ENCODE measurements around the gene ESR2.
"Not testable (repeated sequence)": the region's sequence is repeated elsewhere in the genome, so short reads cannot be mapped to it uniquely, and the experiment has no call there.

The ESR2 gene

GRCh38 chr14:64220056-64220455 lies 74.1 kb downstream of the ESR2 start:
- DNase-seq, result no peak

- no peak for DNase-seq
Measured at GRCh38 chr14:64218344-64219240, 75.6 kb downstream of the ESR2 start.

DNA sequence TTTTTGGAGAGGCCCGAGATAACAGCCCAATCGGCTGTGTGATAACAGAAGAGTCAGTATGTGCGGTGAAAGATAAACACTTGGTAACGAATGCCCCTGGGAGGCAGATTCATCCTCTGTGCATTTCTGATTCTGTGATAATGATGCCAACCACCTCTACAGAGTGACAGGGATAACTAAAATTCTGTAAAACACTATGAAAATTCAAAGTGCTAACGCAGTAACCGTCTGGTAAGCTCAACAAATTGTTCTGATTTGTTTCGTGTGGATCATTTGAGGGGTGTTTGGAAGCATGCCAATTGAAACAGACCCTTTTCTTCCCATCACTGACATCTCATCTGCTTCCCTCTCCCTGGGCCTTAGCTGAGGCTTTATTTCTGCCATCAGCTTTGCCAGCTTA lies 76.3 kb downstream of the ESR2 start:
- DNase-seq, result no peak

DNA sequence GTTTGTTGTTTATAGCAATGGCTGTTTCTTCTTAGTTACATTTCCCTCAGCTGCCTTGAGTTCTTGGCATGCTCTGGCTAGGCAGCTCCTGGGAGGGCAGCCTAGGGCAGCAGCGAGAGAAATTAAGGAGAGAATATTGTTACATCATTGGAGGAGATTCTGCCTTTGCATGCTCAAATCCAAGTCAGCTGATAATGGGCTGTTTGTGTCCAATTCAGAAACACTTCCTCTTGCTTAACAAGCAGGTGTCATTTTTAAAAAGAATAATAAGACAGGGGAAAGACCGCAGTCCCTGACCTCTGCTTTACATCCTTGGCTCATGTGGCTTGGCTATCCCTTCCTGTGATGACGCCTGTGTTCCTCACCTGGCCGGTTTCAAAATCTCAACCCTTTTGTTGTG lies 76.9 kb downstream of the ESR2 start:
- no peak for DNase-seq

DNA sequence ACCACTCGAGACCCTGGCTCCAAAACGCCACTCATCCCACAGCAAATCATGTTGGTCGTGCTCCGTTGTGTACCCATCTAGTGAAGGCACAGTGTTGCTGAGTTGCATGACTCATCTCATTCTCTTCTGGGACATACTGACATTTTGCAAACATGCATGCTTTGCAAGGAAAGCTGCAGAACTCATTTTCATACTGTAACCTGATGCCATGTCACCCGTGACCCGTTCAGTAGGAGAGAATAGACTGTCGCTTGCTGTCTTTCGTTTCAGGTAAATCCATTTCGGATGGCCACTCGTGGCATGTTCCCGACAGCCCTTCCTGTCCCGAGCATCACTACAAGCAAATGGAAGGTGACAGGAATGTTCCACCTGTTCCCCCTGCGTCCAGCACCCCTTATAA lies 78.2 kb downstream of the ESR2 start:
- no peak for DNase-seq

DNA sequence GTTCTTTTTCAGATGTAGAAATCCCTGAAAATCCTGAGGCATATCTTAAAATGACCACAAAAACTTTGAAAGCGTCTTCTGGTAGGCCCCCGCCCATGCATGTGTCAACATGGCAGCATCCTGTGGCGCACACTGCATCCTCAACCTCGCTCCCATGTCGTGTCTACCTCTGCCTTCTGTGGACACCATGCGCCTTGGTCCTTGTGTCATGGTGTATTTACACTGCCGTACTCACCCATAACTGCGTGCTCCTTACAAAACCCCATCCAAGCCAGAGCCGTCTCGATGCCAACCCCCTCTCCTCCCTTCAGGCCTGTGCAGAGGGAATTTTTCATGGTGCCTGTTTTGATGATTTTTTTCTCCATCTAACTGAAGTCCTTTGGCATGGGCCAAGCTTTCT lies 78.9 kb downstream of the ESR2 start:
- no peak for DNase-seq

DNA sequence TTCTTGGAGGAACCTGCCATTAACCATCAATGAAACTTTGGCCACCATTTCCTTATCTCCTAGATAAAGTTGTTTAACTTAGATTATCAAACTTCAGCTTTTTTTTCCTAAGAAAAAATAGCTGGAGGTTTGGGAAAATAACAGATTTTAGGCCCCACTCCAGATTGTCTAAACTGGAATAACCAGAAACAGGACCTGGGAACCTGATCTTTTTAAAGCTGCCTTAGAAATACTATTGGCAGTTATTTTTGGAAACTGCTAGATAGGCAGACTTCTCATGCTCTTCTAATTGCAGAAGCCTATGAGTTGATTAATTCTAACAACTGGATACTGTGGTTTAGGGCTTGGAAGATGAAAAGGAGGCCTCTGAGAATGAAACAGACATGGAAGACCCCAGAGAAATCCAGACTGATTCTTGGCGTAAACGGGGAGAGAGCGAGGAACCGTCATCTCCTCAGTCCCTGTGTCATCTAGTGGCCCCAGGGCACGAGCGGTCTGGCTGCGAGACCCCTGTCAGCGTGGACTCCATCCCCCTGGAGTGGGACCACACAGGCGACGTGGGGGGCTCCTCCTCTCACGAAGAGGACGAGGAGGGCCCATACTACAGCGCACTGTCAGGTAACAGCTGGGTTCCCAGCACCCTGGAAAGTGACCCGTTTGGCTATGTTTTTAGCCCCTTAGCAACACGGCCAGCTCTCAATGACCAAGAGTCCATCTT lies 80.2 kb downstream of the ESR2 start:
- no peak for DNase-seq

GRCh38 chr14:64213086-64213485 lies 81.1 kb downstream of the ESR2 start:
- DNase-seq, result no peak

DNA sequence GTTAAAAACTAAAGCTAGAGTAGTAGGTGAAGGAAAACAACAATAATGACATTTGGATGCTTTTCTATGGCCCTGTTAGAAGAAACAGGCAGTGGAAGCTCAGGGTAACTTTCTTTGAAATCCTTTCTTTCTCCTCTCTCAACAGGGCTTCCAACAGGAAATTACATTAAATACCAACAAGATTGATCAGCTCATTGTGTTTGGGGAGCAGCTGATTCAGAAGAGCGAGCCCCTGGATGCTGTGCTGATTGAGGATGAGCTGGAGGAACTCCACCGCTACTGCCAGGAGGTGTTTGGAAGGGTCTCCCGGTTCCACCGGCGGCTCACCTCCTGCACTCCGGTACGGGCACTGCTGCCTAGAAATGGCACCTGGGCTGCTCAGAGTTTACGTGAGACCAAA lies 81.5 kb downstream of the ESR2 start:
- no peak for DNase-seq

GRCh38 chr14:64210912-64211311 lies 83.3 kb downstream of the ESR2 start:
- not testable (repeated sequence) for DNase-seq

DNA sequence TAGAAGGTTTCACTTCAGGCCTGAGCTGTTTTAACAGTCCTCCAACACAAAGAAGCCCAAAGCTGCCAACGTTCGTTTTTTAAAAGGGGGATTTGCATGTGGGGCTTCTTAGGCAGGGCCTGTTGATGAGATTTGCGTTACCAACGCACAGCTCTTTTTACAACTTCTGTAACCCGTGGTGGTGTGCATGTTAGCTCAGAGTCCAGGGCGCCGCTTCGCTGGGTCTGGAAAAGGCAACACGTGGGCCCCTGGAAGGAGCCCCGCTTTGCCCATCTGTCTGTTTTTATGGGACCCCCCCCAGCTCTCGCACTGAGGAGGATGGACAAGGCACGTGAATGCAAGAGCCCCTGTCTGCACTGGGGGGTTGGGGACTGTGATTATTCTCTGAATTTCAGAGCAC lies 84.0 kb downstream of the ESR2 start:
- DNase-seq, result no peak

- DNase-seq, result no peak
Measured at GRCh38 chr14:64209444-64210131, 84.6 kb downstream of the ESR2 start.

- no peak for DNase-seq
Measured at GRCh38 chr14:64208981-64209380, 85.2 kb downstream of the ESR2 start.

GRCh38 chr14:64208261-64208660 lies 85.9 kb downstream of the ESR2 start:
- DNase-seq, result no peak

GRCh38 chr14:64203366-64204006 lies 90.7 kb downstream of the ESR2 start:
- no peak for DNase-seq

GRCh38 chr14:64202716-64203115 lies 91.5 kb downstream of the ESR2 start:
- DNase-seq, result no peak

GRCh38 chr14:64201921-64202545 lies 92.1 kb downstream of the ESR2 start:
- no peak for DNase-seq

DNA sequence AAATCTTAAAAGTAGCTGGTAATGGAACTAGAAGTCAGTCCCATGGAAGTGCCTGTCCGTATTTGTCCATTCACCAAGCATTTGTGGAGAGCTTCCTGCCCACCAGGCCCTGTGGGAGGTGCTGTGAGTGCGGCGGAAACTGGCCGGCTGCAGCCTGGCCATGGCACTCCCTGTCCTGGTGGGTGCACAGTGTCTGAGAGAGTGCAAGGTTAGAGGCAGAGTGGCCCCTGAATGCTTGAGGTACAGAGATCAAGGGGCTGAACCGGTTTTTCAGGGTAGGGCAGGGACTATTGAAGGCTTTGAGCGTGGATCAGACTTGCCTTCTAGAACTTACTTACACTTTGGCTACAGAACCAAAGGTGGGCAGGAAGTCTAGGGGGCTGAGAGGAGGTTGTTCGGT lies 92.9 kb downstream of the ESR2 start:
- DNase-seq, result no peak

DNA sequence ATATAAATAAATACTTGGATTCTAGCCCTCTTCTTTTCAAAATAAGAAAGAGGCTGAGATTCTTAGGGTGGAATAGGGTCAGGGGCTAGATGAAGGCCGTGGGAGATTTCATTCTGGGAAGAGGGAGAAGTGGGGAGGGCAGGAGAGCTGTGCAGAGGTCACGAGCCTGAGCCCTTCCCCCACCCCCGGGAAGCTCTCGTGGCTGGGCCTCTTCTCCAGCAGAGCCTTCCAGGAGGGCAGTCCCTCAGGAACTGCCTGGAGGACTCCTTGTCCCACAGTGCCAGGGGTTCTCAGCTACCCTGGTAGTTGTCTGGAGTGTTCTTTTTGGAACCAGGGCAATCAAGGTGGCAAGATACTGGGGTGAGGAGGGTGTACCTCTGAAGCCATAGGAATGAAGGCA lies 94.0 kb downstream of the ESR2 start:
- no peak for DNase-seq

- DNase-seq, result no peak
Measured at GRCh38 chr14:64198486-64198885, 95.7 kb downstream of the ESR2 start.

DNA sequence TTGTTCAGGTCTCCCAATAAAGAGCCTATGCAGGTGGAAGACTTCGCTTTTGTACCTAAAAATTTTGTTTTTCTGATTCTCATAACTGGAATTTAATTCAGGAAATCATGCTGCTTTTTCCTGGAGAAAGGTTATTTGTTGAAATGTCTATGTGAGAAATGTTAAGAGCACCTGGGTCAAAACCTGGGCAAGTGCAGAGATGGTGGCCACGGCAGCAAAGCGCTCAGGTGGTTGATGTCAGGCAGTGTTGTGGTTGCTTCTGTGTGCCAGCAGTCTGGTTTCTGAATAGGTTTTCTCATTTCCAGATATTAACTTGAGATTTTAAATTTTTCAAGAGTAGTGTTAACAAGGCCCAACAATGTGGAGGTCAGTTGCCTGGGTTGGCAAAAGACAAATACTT lies 96.2 kb downstream of the ESR2 start:
- DNase-seq, result no peak

- DNase-seq, result no peak
Measured at GRCh38 chr14:64196814-64197411, 97.3 kb downstream of the ESR2 start.
